A673 (cell line): ENCODE results near the gene SERGEF. TPM values are rescaled to one million over a fixed set of nuclear protein-coding genes. Genes with fewer than 3 reads are reported as not detected.

ENCODE experiments used
- BruUV-seq: library from RNA; stranded (reverse); fragments of 400-500 nt; replicated peaks from 2 replicates; lab custom pipeline; 2021; lab: Mats Ljungman, UMichigan
- CTCF ChIA-PET: fragments of 300-600 bp; sonication (Branson Sonifier 250); formaldehyde crosslinking; loops from one replicate; lab custom pipeline; 2022; ENCODE audit warnings: antibody characterized with exemption; lab: Charles Lee
- POLR2A ChIA-PET: fragments of 300-600 bp; sonication (Branson Sonifier 250); formaldehyde crosslinking; loops from one replicate; lab custom pipeline; 2022; ENCODE audit warnings: antibody characterized with exemption; ENCODE audit not compliant: low non-redundant PET; lab: Charles Lee
- DNase-seq: peaks from one replicate; pipeline ENCODE4 v3.0.0-alpha.2; 2015; ENCODE audit warnings: low spot score
- H3K27ac ChIP-seq: fragments of 200-600 bp; sonication (generic); 2 replicates; pipeline ENCODE4 v1.5.1; 2016; ENCODE audit warnings: mixed run types, low read depth, mild to moderate bottlenecking, mixed read lengths, antibody characterized with exemption, low read length; ENCODE audit not compliant: poor library complexity, severe bottlenecking
- H3K27me3 ChIP-seq: fragments of 200-600 bp; sonication (generic); replicated peaks from 2 replicates; pipeline ENCODE4 v1.6.1; 2017; ENCODE audit warnings: mixed run types, low read depth, mild to moderate bottlenecking, mixed read lengths, antibody characterized with exemption, low read length; ENCODE audit not compliant: insufficient read depth, poor library complexity
- H3K36me3 ChIP-seq: fragments of 200-600 bp; sonication (generic); 2 replicates; pipeline ENCODE4 v1.6.1; 2016; ENCODE audit warnings: mixed run types, mild to moderate bottlenecking, mixed read lengths, antibody characterized with exemption, low read length; ENCODE audit not compliant: insufficient read depth, poor library complexity, severe bottlenecking
- H3K4me1 ChIP-seq: fragments of 200-600 bp; sonication (generic); 2 replicates; pipeline ENCODE4 v1.6.1; 2017; ENCODE audit warnings: mixed run types, mild to moderate bottlenecking, mixed read lengths, antibody characterized with exemption, low read length; ENCODE audit not compliant: insufficient read depth, poor library complexity, severe bottlenecking
- H3K4me3 ChIP-seq: fragments of 200-600 bp; sonication (generic); 2 replicates; pipeline ENCODE4 v1.5.1; 2016; ENCODE audit warnings: low read depth, mixed run types, mild to moderate bottlenecking, mixed read lengths, low read length; ENCODE audit not compliant: poor library complexity, severe bottlenecking
- H3K9me3 ChIP-seq: fragments of 200-600 bp; sonication (generic); 2 replicates; pipeline ENCODE4 v1.6.1; 2016; ENCODE audit warnings: mixed run types, low read depth, mild to moderate bottlenecking, mixed read lengths, antibody characterized with exemption, low read length; ENCODE audit not compliant: poor library complexity, severe bottlenecking
- EZH2 ChIP-seq: fragments of 200-600 bp; sonication (generic); IDR thresholded peaks from 2 replicates; pipeline ENCODE4 v1.6.1; 2017; ENCODE audit warnings: borderline replicate concordance, low read depth, mild to moderate bottlenecking, mixed read lengths, antibody characterized with exemption, low read length; ENCODE audit not compliant: poor library complexity, severe bottlenecking
- intact Hi-C: fragments of 100-400 bp; cut with micrococcal nuclease; formaldehyde crosslinking; loops from one replicate; pipeline ENCODE4 v1.10.0; 2022; ENCODE audit not compliant: unreplicated experiment
- total RNA-seq: library from RNA; stranded (reverse); gene quantifications from 2 replicates; pipeline ENCODE4 v1.2.3, GENCODE V29; 2021
- TF ChIP-seq, protein P1 (sequence below): fragments of 300-800, 200-600 bp; sonication (generic); conservative IDR thresholded peaks from 2 replicates; pipeline ENCODE4 v1.5.1; 2017; ENCODE audit warnings: low read depth, mild to moderate bottlenecking, antibody characterized with exemption, low read length, moderate library complexity, mixed read lengths

Gene SERGEF
- total RNA-seq, 1 experiment from 2014 or later: 15.2 TPM

DNA sequence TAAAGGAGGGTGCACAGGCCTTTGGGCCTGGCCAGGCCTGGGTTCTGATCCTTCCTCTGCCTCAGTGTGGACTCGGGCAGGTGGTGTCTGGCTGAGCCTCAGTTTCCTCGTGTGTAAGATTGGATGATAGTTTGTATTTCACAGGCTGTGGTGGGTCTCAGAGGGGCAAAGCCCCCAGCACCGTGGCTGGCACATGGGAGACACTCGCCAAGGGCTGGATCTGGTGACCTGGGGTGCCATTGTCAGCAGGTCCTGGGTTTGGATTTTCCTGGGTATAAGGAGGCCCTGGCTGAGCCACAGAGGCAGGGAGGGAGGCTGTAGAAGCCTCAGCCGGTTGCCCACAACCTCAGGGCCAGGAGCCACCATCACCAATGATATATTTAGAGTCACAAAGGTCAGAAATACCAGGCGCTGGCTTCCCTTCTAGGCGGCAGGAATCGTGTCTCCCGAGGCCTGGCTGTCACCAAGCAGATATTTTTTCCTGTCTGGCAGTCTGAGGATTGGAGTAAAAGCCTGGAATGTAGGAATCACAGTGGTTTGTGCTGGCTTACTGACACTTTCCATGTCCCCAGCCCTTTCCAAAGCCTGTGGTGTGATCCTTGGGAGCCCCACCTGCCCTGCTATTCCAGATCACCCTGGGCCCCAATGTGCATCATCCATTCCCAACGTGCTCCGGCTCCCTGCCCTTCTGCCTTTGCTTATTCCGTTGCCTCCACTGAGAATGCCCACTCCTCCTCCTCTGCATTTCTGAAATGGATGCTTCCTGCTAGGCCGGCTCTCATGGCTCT is 262.6 kb downstream of the SERGEF start:
- ChIA-PET CTCF (no interaction called here), POLR2A (no interaction called here)
- H3K4me1 ChIP-seq: no peaks in the 10 kb centered on the region
- H3K36me3 ChIP-seq: no peaks in the 10 kb centered on the region
- H3K4me3 ChIP-seq: no peak overlapping the region
- no peak for DNase-seq
- TF ChIP-seq, protein P1, sequence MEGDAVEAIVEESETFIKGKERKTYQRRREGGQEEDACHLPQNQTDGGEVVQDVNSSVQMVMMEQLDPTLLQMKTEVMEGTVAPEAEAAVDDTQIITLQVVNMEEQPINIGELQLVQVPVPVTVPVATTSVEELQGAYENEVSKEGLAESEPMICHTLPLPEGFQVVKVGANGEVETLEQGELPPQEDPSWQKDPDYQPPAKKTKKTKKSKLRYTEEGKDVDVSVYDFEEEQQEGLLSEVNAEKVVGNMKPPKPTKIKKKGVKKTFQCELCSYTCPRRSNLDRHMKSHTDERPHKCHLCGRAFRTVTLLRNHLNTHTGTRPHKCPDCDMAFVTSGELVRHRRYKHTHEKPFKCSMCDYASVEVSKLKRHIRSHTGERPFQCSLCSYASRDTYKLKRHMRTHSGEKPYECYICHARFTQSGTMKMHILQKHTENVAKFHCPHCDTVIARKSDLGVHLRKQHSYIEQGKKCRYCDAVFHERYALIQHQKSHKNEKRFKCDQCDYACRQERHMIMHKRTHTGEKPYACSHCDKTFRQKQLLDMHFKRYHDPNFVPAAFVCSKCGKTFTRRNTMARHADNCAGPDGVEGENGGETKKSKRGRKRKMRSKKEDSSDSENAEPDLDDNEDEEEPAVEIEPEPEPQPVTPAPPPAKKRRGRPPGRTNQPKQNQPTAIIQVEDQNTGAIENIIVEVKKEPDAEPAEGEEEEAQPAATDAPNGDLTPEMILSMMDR: no peak
- no peak for TF ChIP-seq EZH2
- intact Hi-C loops: no loop called here
- BruUV-seq: no TSS peak
- no peaks in the 10 kb centered on the region for H3K9me3 ChIP-seq
- no peak overlapping the region for H3K27ac ChIP-seq
- H3K27me3 ChIP-seq: peaks cover 7% of the 10 kb centered on the region

GRCh38 chr11:17748761-17749721 is 263.8 kb downstream of the SERGEF start:
- TF ChIP-seq, protein P1: no peak
- TF ChIP-seq EZH2: no peak
- intact Hi-C loops: no loop called here
- ChIA-PET POLR2A (no interaction called here), CTCF (no interaction called here)
- H3K9me3 ChIP-seq: no peaks in the 10 kb centered on the region
- no TSS peak for BruUV-seq
- no peak overlapping the region for H3K4me3 ChIP-seq
- H3K27me3 ChIP-seq: peaks cover 2% of the 10 kb centered on the region
- no peak for DNase-seq
- H3K4me1 ChIP-seq: no peaks in the 10 kb centered on the region
- H3K27ac ChIP-seq: no peak overlapping the region
- H3K36me3 ChIP-seq: no peaks in the 10 kb centered on the region

GRCh38 chr11:17748044-17748443 is 264.8 kb downstream of the SERGEF start:
- Histone ChIP-seq H3K4me1 (no peaks in the 10 kb centered on the region), H3K36me3 (no peaks in the 10 kb centered on the region), H3K27me3 (no peaks in the 10 kb centered on the region), H3K9me3 (no peaks in the 10 kb centered on the region), H3K4me3 (no peak overlapping the region), H3K27ac (no peak overlapping the region)
- no peak for DNase-seq
- ChIA-PET CTCF (no interaction called here), POLR2A (no interaction called here)
- intact Hi-C loops: no loop called here
- BruUV-seq: no TSS peak
- no peak for TF ChIP-seq EZH2
- TF ChIP-seq, protein P1: no peak
